CD4-positive, alpha-beta T cell treated with Interleukin-15 for 1 hour (primary cell): ENCODE results near the gene LGR6.

Source experiments
- DNase-seq: peaks from one replicate; pipeline ENCODE4 v3.0.0-alpha.2; 2020

Gene LGR6

GRCh38 chr1:202272103-202272845 is 78.7 kb downstream of the LGR6 start:
- no peak for DNase-seq

GRCh38 chr1:202274611-202275010 is 81.0 kb downstream of the LGR6 start:
- DNase-seq, result no peak

GRCh38 chr1:202275061-202275770 is 81.6 kb downstream of the LGR6 start:
- DNase-seq, result no peak

GRCh38 chr1:202276081-202276715 is 82.6 kb downstream of the LGR6 start:
- DNase-seq, result no peak

GRCh38 chr1:202276920-202277319 is 83.3 kb downstream of the LGR6 start:
- DNase-seq, result no peak

- DNase-seq, result no peak
Measured at GRCh38 chr1:202278751-202279150, 85.2 kb downstream of the LGR6 start.

GRCh38 chr1:202279806-202280205 is 86.2 kb downstream of the LGR6 start:
- no peak for DNase-seq

GRCh38 chr1:202280595-202280994 is 87.0 kb downstream of the LGR6 start:
- DNase-seq, result no peak

GRCh38 chr1:202281316-202282024 is 87.9 kb downstream of the LGR6 start:
- DNase-seq, result no peak

- DNase-seq, result no peak
Measured at GRCh38 chr1:202282025-202282371, 88.4 kb downstream of the LGR6 start.

- DNase-seq, result no peak
Measured at GRCh38 chr1:202282596-202283283, 89.1 kb downstream of the LGR6 start.

- no peak for DNase-seq
Measured at GRCh38 chr1:202283379-202283844, 89.8 kb downstream of the LGR6 start.

GRCh38 chr1:202283991-202284390 is 90.4 kb downstream of the LGR6 start:
- no peak for DNase-seq

- DNase-seq, result no peak
Measured at GRCh38 chr1:202285908-202286307, 92.3 kb downstream of the LGR6 start.

- no peak for DNase-seq
Measured at GRCh38 chr1:202286622-202287097, 93.1 kb downstream of the LGR6 start.

- no peak for DNase-seq
Measured at GRCh38 chr1:202287196-202287595, 93.6 kb downstream of the LGR6 start.

- no peak for DNase-seq
Measured at GRCh38 chr1:202288177-202288576, 94.6 kb downstream of the LGR6 start.

GRCh38 chr1:202289009-202289408 is 95.4 kb downstream of the LGR6 start:
- no peak for DNase-seq

GRCh38 chr1:202291001-202291400 is 97.4 kb downstream of the LGR6 start:
- DNase-seq, result no peak

- DNase-seq, result no peak
Measured at GRCh38 chr1:202291961-202292712, 98.5 kb downstream of the LGR6 start.

GRCh38 chr1:202292773-202293172 is 99.2 kb downstream of the LGR6 start:
- DNase-seq, result no peak

- DNase-seq, result no peak
Measured at GRCh38 chr1:202293569-202293968, 100.0 kb downstream of the LGR6 start.
